PFSK-1 (cell line): ENCODE measurements around the gene MYO5B.

Experiments
- REST ChIP-seq, 2 experiments: IDR thresholded peaks; 2 replicates each; pipeline versions ENCODE4 v1.6.1 to v1.8.0; 2011 to 2012; ENCODE audit warnings: low read depth in 2 of 2, low read length in 2 of 2, control low read depth in 1 of 2, inconsistent platforms in 1 of 2, mild to moderate bottlenecking in 1 of 2, moderate library complexity in 1 of 2; ENCODE audit not compliant: insufficient read depth in 1 of 2
- TAF1 ChIP-seq: IDR thresholded peaks from 2 replicates; pipeline ENCODE4 v1.6.1; 2012; ENCODE audit warnings: low read length, control low read depth, borderline replicate concordance; ENCODE audit not compliant: insufficient read depth

GRCh38 chr18:50096766-50097435 is 98.0 kb downstream of the MYO5B start:
- TF ChIP-seq REST (IDR thresholded peaks at IDR 0.05; ENCODE audit: insufficient read depth in 1 of 2, low read depth in 2 of 2, low read length in 2 of 2) = no peak
- no peak for TF ChIP-seq TAF1
